Measurements from ENCODE around the gene ELF2.

GRCh38 chr4:139154134-139154421 lies 22.9 kb downstream of the ELF2 start:
- TF ChIP-seq RAD21 (IDR thresholded peaks at IDR 0.05; ENCODE audit: low read depth) (no peak), FOXM1 (IDR thresholded peaks at IDR 0.05; ENCODE audit: borderline replicate concordance, low read depth) (no peak), CREB1 (IDR thresholded peaks at IDR 0.05; ENCODE audit: low read depth) (no peak), CEBPB (IDR thresholded peaks at IDR 0.05) (no peak), EP300 (IDR thresholded peaks at IDR 0.05; ENCODE audit: borderline replicate concordance) (no peak), REST (IDR thresholded peaks at IDR 0.05; ENCODE audit: low read depth) (no peak), MAX (IDR thresholded peaks at IDR 0.05) (no peak), TAF1 (IDR thresholded peaks at IDR 0.05; ENCODE audit: low read depth) (no peak), ZBTB7A (IDR thresholded peaks at IDR 0.05; ENCODE audit: low read depth) (no peak), YY1 (IDR thresholded peaks at IDR 0.05; ENCODE audit: low read depth) (no peak), NFIC (IDR thresholded peaks at IDR 0.05) (no peak)

All from Ishikawa (cell line).